HG03280 (cell line): ENCODE measurements around the gene MICALL1.
A peak's percentile ranks its signal among the peaks of the same experiment; 100 is the strongest.

Experiments
- ATAC-seq: cut with Tn5 transposase; IDR thresholded peaks from one replicate; pipeline ENCODE4 v1.9.1; 2021; ENCODE audit warnings: mild to moderate bottlenecking, moderate library complexity; ENCODE audit not compliant: unreplicated experiment

Gene MICALL1

DNA sequence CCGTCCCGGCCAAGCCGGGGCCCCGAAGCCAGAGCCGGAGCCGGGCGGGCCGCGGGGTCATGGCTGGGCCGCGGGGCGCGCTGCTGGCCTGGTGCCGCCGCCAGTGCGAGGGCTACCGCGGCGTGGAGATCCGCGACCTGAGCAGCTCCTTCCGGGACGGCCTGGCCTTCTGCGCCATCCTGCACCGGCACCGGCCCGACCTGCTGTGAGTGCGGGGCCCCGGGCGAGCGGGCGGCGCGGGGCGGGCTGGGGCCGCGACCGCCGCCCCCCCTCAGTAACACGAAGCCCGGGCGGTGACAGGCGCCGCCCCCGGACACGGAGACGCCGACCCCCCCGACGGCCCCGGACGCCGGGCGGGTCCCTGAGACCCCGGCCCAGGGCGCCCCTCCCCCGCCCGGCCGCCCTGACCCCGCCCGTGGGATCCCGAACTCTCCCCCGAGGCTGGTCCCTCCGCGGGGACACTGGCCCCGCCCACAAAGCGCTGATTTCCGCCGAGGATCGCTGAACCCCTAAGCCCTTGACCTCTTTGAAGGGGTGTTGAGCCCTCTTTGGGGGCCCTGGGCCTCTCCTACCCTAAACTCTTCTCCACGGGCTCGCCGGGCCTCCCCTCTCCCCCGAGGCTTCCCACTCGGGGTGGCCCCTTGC lies 389 bp downstream of the MICALL1 start:
- peak; percentile 27 for ATAC-seq

DNA sequence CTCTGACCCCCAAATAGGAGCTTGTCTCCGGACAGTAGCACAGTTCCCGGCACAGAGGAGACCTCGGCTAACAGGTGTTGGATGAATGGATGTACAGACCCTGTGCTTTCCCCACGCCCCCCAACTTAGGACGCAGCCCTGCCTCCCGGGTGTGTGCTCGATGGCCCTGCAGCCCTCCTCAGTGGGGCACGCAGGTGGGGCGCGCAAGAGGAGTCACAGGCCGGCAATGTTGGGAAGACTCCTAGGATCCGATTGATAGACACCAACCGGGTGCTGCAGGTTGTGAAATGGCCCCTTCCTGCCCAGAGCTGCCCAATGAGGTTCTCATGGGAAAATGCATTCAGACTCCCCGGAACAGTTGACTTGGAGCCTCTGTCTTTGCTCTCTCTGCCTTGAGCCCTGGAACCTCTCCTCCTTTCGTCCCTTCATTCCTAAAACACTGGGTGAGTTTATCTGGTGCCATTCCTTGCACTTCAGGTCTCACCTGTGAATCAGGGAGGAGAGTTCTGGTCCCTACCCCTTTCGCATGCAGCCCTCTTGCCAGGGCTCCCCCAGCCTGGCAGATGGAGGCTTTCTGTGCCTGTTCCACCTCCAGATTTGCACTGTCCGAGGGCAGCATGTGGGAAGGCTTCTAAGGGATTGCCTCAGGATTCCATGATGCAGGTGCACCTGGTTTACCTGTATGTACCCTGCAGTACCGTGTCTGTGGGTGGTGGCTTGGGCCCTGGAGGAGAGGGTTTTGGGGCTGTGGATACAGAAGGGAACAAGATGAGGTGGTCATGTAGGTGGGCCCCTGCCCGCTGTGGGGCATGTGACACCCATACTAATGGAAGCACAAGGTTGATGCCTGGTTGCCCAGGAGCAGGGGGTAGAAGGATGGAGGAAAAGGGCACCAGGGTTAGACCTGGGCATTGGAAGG lies 1.2 kb downstream of the MICALL1 start:
- ATAC-seq, result no peak

DNA sequence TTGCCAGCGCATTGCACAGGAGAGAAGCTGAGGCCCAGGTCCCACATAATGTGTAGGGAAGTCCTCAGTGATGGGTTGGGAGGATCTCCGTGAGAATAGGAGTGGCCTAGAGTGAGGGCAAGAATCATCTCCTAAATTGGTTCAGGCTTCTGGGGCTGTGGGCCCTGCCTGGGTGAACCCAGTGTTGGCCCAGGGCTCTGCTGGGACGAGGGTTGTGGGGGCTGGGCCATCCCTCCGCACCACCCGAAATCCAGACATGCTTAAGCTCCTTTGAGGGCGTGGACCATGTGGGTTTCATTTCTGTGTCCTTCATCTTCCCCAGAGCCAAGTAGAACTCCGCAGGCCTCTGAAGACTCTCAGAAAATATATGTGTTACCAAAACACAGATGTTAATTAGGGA lies 3.7 kb downstream of the MICALL1 start:
- ATAC-seq, result no peak

DNA sequence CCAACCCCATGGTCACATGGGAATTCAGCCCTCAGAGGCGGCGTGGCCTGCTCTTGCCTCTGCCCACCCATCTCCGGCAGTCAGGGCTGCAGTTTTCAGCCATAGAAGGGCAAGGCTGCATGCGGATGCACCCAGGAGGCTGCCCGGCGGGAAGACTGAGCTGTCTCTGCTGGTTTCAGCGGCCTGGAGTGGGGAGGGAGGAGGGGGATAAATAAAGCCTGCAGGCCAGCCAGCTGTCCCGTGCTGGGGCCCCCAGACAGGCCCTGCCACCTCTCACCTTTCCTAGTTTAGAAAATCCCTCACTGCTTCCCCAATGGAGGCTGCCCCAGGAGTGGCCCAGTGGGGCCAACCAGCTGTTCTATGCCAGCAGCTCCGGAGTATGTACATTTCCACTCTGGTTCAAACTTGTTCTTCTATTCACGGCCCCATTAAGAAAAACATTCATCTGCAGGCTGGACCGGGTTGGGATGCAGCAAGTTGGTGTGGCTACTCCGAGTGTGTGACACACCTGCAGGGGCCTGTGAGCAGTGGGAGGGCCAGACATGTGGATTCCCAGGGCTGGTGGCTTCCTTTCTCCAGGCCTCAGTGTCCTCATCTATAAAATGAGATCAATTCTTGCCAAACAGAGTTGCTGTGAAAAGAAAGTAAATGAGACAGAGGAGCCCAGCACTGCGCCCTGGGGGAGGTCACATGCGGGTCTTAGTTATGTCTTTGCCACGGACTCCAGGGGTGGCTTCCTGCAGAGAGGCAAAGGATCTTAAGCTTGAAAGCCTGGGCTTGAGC lies 5.0 kb downstream of the MICALL1 start:
- no peak for ATAC-seq

DNA sequence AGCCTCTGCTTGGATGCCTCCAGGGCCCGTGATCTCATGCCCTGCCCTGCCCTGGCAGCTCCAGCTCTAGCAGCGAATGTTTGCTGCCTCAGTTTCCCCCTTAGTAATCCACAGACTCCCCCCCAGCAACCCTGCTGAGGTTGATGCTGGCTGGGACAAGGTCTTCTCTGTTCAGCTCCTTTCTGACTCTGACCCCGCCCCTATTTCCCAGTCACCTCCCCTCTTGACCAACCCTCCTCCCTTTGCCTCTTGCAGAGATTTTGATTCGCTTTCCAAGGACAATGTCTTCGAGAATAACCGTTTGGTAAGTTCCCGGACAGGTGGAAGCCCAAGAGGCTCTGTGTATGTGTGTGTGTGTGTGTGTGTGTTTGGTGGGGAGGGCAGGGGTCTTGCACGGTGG lies 5.6 kb downstream of the MICALL1 start:
- ATAC-seq, result no peak

DNA sequence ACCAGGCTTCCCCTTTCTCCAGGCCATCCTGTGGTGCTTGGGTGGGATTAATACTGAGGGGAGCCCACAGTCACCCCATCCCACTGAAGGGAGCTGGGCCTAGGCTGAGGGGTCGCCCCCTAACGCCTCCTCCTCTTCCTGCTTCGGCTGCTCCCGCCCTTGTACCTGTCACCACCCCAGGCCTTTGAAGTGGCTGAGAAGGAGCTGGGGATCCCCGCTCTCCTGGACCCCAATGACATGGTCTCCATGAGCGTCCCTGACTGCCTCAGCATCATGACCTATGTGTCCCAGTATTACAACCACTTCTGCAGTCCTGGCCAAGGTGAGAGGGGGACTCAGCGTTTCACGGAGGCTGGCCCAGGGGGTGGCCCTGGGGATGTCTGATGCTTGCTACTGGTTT lies 6.1 kb downstream of the MICALL1 start:
- ATAC-seq, result no peak

DNA sequence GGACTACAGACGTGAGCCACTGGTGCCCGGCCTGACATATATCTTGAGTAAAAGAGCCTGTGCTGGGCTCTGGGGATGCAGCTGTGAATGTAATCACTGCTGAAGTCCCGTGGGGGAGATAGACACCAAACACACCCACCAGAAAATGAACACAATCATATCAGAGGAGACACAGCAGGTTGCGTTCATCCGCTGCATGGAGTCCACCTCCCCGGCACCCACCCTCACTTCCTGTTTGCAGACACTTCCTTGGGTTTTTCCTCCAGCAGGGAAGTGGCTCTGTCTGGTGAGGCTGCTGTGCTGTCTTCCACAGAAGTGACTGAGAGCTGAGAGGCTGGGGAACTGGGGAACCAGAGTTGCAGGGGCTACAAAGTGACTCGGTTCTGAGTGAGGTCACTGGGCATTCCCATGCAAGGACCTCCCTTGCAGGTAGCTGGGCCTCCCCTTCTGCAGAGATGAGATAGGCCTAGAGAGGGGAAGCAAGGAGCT lies 7.2 kb downstream of the MICALL1 start:
- no peak for ATAC-seq

DNA sequence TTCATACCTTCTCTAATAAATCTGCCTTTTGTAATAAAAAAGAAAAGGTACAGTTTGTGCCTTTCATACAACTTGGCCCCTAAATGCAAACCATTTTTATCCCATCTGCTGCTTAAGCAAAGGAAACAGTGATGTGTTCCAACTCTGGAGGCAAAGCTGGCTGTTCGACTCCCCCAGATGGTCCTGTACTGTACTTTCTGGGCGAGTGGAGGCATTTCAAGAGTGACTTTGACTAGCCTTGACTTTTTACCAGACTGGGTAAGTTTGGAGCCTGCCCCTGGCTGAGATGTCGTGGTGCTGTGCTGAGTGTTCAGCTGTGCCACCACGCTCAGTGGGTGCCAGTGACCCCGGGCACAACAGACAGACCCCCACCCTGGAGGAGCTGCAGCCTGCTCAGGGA lies 10.2 kb downstream of the MICALL1 start:
- ATAC-seq, result no peak

DNA sequence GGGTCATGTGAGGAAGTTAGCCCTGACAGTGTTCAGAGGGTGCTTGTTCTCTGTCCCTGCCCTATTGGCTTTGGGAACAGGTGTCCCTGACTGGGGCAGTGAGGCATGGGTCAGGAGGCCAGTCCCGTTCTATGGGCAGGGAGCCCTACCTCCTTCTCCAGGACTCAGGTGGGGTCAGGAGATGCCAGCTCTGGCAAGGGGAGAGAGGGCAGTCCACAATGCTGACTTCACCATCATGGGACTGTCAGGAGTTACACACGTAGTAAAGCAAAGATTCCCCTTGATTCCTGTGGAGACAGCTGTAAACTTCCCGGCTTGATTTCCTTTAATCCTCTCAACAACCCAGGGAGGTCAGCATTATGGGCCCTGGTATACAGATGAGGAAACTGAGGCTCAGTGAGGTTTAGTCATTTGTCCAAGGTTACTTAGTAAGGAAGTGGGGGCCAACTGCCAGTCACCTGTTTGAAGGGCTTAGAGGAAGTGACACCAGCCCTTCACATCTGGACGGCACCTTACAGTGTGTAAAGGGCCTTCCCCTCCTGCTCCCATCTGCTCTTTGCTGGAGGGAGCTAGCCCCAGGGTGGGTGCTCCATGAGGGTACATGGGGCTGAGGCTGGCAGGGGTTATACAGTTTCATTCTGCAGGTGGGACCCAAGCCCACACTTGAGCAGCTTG lies 11.9 kb downstream of the MICALL1 start:
- no peak for ATAC-seq

DNA sequence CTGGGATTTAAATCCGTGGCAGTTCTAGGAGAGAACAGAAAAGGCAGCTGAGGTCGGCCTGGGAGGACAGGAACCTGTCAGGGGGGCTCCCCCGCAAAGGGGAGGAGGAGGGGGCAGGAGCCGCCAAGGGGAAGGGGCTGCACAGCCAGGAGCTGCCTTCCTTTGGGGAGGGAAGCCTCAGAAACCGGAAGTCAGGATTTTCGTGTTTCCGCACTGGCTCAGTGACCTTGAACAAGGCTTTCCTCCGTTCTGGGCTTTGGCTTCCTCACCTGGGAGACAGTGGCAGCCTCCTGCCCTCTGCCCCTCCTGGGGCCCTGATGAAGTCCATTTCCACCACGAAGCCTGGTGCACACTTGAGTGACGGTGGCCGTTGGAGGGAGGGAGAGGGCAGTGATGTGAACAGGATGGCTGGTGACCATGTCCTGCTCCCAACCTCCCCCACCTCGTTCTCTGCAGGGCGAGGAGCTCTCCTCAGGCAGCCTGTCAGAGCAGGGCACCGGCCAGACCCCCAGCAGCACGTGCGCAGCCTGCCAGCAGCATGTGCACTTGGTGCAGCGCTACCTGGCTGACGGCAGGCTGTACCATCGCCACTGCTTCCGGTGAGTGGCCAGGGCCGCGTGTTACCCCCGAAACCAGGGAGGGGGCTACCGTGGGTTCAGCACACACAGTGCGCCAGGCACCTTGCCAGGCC lies 12.6 kb downstream of the MICALL1 start:
- no peak for ATAC-seq

DNA sequence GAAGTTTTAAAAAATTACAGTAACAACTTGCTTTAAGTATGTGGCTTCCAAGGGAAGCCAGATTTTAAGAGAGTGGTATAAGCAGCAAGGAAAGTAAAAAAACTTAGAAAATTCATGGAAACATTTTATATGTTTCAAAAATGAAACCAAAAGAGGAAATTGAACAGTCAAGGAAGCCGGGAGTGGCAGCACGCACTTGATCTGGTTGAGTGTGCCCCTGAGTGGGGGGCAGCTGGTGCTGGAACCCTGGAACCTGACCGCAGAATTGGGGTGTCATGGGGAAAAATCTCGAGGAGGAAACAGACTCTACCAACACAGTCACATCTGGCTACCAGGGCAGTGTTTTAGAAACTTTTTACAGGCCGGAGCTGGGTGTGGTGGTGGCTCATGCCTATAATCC lies 14.0 kb downstream of the MICALL1 start:
- ATAC-seq, result no peak

DNA sequence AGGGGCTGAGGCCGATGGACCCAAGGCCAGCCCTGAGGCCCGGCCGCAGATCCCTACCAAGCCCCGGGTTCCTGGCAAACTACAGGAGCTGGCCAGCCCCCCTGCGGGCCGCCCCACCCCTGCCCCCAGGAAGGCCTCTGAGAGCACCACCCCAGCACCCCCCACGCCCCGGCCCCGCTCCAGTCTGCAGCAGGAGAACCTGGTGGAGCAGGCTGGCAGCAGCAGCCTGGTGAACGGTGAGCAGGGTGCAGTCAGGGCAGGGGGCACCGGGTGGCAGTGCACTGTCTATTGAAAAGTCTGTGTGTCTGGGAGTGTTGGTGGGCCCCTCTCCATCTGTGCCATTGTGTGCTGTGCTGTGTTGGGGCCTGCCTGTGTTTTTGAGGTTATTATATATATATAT lies 16.1 kb downstream of the MICALL1 start:
- ATAC-seq, result no peak

DNA sequence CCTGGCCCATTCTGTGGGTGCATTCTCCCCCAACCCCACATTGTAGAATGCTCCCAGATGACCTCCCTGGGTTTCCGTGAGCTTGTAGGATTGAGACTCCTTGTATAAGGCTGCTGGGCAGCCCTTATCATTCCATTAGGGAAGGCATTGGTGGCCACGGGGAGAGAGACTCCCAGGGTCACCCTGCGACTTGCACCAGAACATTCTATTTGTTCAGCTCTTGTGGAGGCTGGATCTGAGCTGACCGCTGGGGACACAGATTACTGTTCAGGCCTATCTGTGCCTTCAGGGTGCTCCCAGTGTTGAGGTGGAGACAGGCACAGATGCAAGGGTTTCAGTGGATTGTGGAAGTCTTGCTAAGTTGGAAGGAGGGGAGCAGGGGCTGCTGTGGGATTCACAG lies 17.8 kb downstream of the MICALL1 start:
- ATAC-seq, result no peak

DNA sequence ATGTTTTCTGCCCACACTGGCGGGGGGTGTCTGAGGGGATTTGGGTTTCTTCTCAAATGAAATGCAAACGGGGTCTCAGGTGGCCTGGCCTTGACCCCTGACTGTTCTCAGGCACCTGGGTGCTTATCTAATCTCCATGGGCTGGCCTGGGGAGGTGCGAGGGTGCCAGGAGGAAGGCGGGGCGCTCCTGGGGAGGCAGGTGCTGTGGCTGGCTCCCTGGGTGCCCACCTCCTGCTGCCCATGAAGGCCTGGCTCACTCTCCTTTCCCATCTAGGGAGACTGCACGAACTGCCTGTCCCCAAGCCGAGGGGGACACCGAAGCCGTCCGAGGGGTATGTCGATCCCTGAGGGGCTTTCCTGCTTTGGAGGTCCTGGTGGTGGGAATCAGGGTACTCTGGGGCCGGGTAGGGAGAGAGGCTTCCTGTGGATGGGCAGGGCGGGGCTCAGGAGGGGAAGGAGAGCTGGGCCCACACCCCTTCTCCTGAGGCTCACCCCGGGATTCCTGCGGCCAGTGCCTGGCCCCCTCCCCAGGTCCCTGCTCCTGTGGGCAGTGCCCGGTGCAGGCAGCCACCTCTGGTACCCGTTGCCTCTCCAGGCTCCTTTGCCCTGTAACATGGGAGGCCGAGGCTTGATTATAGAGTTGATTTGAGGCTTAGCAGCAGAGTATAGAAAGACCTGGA lies 18.4 kb downstream of the MICALL1 start:
- ATAC-seq, result no peak

DNA sequence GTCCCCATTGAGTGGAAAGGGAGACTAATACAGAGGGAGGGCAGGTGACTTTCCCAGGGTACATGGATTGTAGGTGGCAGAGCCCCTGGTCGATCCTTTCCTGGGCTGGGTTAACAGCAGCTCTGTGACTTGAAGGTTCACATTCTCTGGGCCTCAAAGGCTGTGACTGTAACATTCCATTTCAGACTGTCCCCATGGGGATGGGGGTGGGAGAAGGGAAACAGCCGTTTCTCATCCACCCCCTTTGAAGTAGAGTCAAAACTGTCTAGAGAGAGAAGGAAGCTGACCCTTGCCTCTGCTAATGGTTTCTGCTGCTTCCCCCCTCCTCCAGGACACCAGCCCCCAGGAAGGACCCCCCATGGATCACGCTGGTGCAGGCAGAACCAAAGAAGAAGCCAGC lies 19.2 kb downstream of the MICALL1 start:
- no peak for ATAC-seq

DNA sequence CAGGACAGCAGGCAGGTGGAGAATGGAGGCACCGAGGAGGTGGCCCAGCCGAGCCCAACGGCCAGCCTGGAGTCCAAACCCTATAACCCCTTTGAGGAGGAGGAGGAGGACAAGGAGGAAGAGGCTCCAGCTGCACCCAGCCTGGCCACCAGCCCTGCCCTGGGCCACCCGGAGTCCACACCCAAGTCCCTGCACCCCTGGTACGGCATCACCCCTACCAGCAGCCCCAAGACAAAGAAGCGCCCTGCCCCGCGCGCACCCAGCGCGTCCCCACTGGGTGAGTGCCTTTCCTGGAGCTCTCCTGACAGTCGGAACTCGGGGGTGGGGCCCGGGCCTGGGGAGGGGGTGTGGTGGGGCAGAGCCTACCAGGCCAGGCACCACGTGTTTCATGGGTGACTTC lies 19.7 kb downstream of the MICALL1 start:
- ATAC-seq, result no peak

DNA sequence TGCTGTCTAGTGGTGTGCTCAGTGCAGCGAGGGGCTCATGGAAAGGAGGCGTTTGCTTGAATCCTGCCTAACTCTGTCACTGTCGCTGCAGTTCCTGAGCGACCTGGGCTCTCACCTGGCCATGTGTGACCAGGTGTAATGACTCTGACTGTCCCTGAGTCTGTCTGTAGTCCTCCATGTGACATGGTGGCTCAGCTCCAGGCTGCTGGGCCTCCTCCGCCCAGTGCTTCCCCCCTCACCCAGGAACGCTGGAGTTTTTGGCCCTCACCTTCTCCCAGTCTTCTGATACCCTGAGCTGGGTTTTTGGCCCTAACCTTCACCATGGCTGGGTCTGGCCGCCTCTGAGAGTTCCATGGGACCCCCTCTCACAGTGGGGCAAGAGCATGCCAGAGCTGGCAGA lies 20.3 kb downstream of the MICALL1 start:
- ATAC-seq, result no peak

DNA sequence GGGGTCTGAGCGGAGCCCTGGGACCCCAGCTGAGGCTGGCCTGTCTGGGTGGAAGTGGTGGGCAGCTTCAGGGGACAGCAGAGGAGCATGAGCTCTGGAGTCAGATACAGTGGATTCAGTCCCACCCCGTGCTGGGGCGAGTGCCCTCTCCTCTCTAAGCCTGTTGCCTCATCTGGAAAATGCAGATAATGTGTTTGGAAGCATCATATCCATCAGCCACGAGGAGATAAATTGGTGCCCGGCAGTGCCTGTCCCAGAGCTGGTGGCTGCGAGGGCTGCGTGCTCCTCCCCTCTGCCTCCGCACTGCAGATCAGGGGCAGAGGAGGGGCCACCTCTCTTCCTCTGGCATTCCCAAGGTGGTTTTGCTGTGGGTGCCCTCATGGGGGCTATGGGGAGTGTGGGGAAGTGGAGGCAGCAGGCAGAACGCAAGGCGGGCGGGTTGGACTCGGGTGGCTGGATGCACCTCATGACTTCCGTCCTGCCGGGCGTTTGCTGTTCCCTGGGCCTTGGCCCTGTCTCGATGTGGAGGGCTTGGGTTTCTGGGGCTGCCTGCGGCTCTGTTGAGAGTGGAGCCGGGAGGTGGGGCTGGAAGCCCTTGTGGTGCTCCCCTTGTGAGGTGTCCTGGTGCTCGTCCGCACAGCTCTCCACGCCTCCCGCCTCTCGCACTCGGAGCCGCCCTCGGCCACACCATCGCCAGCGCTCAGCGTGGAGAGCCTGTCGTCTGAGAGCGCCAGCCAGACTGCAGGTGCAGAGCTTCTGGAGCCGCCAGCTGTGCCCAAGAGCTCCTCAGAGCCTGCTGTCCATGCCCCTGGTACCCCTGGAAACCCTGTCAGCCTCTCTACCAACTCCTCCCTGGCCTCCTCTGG lies 20.9 kb downstream of the MICALL1 start:
- ATAC-seq, result no peak

DNA sequence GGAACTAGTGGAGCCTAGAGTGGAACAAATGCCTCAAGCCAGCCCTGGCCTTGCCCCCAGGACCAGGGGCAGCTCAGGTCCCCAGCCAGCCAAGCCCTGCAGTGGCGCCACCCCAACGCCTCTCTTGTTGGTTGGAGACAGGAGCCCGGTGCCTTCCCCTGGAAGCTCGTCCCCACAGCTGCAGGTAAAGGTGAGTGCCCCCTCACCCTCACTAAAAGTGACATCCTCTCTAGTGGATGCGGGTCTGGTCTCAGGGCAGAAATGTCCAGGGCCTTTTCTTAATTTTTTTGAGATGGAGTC lies 21.5 kb downstream of the MICALL1 start:
- ATAC-seq, result no peak
